Hepatocyte (in vitro differentiated cells): ENCODE data around the gene DPP10.

Experiments
- CTCF ChIP-seq: fragments of 200-600 bp; sonication (generic); IDR thresholded peaks from 2 replicates; pipeline ENCODE4 v1.5.1; 2016; ENCODE audit warnings: antibody characterized with exemption, mild to moderate bottlenecking; ENCODE audit not compliant: poor library complexity
- EZH2 ChIP-seq: fragments of 200-600 bp; sonication (generic); IDR thresholded peaks from 2 replicates; pipeline ENCODE4 v1.6.1; 2016; ENCODE audit warnings: antibody characterized with exemption, mild to moderate bottlenecking, borderline replicate concordance
- EZH2phosphoT487 ChIP-seq: fragments of 200-600 bp; sonication (generic); IDR thresholded peaks from one replicate; pipeline ENCODE4 v1.6.1; 2018; ENCODE audit warnings: antibody characterized with exemption, mild to moderate bottlenecking, low read depth, moderate library complexity; ENCODE audit not compliant: unreplicated experiment, severe bottlenecking

GRCh38 chr2:115084446-115084845, 642.0 kb downstream of the DPP10 start:
- TF ChIP-seq EZH2 (no peak), CTCF (no peak), EZH2phosphoT487 (no peak)
